ENCODE measurements around the gene CD34. TPM values are rescaled to one million over a fixed set of nuclear protein-coding genes. Genes with fewer than 3 reads are reported as not detected.
A peak's percentile ranks its signal among the peaks of the same experiment; 100 is the strongest.

CD34 gene
- total RNA-seq, 1 experiment from 2014 or later = not detected

DNA sequence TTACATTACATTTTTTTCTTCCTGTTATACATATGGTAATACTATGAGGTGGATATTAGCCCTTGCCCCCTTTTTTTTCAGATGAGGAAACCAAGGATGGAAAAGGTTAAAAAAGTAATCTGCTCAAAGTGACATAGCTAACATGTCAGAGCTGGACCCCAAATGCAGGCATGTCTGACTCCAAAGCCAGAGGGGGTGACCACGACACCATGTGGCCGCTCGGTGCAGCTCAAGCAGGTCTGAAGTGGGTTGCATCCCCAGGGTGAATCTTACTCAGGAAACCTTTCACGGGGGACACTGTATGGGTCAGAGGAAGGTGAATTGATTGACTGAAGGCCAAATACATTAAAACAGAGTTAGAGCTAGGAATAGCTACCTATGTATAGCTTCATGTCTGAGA is 34.8 kb downstream of the CD34 start:
- intact Hi-C loops (cut with micrococcal nuclease; ENCODE audit: unreplicated experiment) = no loop called here

DNA sequence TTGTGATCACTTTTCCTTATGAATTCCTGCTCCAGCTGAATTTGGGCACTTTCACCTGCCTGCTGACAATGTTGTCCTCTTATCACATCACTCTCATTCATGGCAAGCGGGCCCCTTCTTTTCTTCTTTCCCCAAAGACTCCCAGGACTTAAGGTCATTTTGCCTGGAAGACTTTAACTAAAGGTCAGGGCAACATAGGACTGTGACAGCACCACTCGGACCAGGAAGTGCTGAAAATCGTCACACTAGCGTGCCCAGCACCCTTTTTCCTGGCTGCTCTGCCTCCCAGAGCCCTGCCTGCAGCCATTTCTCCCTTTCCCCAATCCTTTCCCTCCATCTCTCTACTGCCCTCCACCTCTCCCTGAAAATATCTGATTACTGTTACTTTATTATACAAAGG is 35.4 kb downstream of the CD34 start:
- CTCF ChIA-PET = interaction anchor here (1.1 kb wide), 1 partner anchor 9 kb away, joined by 3 read pairs; no protein-coding TSS in a partner anchor
- H3K4me3 ChIP-seq (ENCODE audit: low read depth, low read length, poor library complexity, severe bottlenecking) = no peak overlapping the region
- TF ChIP-seq CTCF (conservative IDR thresholded peaks at IDR 0.05; ENCODE audit: low read depth, low read length) (no peak), EZH2 (IDR thresholded peaks at IDR 0.05; ENCODE audit: borderline replicate concordance, low read depth, low read length, poor library complexity, severe bottlenecking) (no peak)
- no peak overlapping the region for H3K27ac ChIP-seq (ENCODE audit: low read depth, low read length, poor library complexity, severe bottlenecking)
- no peak for DNase-seq (ENCODE audit: low spot score)
- H3K27me3 ChIP-seq (replicated peaks; ENCODE audit: insufficient read depth, low read depth, low read length, poor library complexity) = peaks cover 11% of the 10 kb centered on the region
- H3K9me3 ChIP-seq (ENCODE audit: low read depth, low read length, poor library complexity, severe bottlenecking) = no peaks in the 10 kb centered on the region
- H3K4me1 ChIP-seq (ENCODE audit: insufficient read depth, low read length, poor library complexity, severe bottlenecking) = no peaks in the 10 kb centered on the region
- BruUV-seq (replicated peaks) = no TSS peak
- POLR2A ChIA-PET (ENCODE audit: low non-redundant PET) = no interaction called here
- intact Hi-C loops (cut with micrococcal nuclease; ENCODE audit: unreplicated experiment) = no loop called here
- no peaks in the 10 kb centered on the region for H3K36me3 ChIP-seq (ENCODE audit: insufficient read depth, low read length, poor library complexity, severe bottlenecking)

More for the DNA sequence above, 34.8 kb downstream of the CD34 start:
- ChIA-PET CTCF (interaction anchor here (1.1 kb wide), 1 partner anchor 9 kb away, joined by 3 read pairs; no protein-coding TSS in a partner anchor), POLR2A (ENCODE audit: low non-redundant PET) (no interaction called here)
- no peaks in the 10 kb centered on the region for H3K36me3 ChIP-seq (ENCODE audit: insufficient read depth, low read length, poor library complexity, severe bottlenecking)
- TF ChIP-seq CTCF (conservative IDR thresholded peaks at IDR 0.05; ENCODE audit: low read depth, low read length) (peak; percentile 32; the same call in 1 of the 2 replicates), EZH2 (IDR thresholded peaks at IDR 0.05; ENCODE audit: borderline replicate concordance, low read depth, low read length, poor library complexity, severe bottlenecking) (no peak)
- DNase-seq (ENCODE audit: low spot score) = no peak
- peaks cover 11% of the 10 kb centered on the region for H3K27me3 ChIP-seq (replicated peaks; ENCODE audit: insufficient read depth, low read depth, low read length, poor library complexity)
- no peak overlapping the region for H3K4me3 ChIP-seq (ENCODE audit: low read depth, low read length, poor library complexity, severe bottlenecking)
- no TSS peak for BruUV-seq (replicated peaks)
- H3K27ac ChIP-seq (ENCODE audit: low read depth, low read length, poor library complexity, severe bottlenecking) = no peak overlapping the region
- no peaks in the 10 kb centered on the region for H3K9me3 ChIP-seq (ENCODE audit: low read depth, low read length, poor library complexity, severe bottlenecking)
- H3K4me1 ChIP-seq (ENCODE audit: insufficient read depth, low read length, poor library complexity, severe bottlenecking) = no peaks in the 10 kb centered on the region

- BruUV-seq (replicated peaks) = no TSS peak
- Histone ChIP-seq H3K27ac (ENCODE audit: low read depth, low read length, poor library complexity, severe bottlenecking) (no peak overlapping the region), H3K27me3 (replicated peaks; ENCODE audit: insufficient read depth, low read depth, low read length, poor library complexity) (no peaks in the 10 kb centered on the region), H3K36me3 (ENCODE audit: insufficient read depth, low read length, poor library complexity, severe bottlenecking) (no peaks in the 10 kb centered on the region), H3K9me3 (ENCODE audit: low read depth, low read length, poor library complexity, severe bottlenecking) (no peaks in the 10 kb centered on the region), H3K4me1 (ENCODE audit: insufficient read depth, low read length, poor library complexity, severe bottlenecking) (no peaks in the 10 kb centered on the region), H3K4me3 (ENCODE audit: low read depth, low read length, poor library complexity, severe bottlenecking) (no peak overlapping the region)
- TF ChIP-seq EZH2 (IDR thresholded peaks at IDR 0.05; ENCODE audit: borderline replicate concordance, low read depth, low read length, poor library complexity, severe bottlenecking) (no peak), CTCF (conservative IDR thresholded peaks at IDR 0.05; ENCODE audit: low read depth, low read length) (no peak)
- CTCF ChIA-PET = interaction anchor here (0.7 kb wide), 1 partner anchor 39 kb away, joined by 4 read pairs; no protein-coding TSS in a partner anchor
- DNase-seq (ENCODE audit: low spot score) = no peak
- intact Hi-C loops (cut with micrococcal nuclease; ENCODE audit: unreplicated experiment) = no loop called here
- POLR2A ChIA-PET (ENCODE audit: low non-redundant PET) = no interaction called here
These were observed 37.7 kb downstream of the CD34 start for GRCh38 chr1:207873055-207873890.

Data from A673 (cell line).